HG03175 (cell line): ENCODE results near the gene DOCK2.
"Not testable (repeated sequence)": the region's sequence is repeated elsewhere in the genome, so short reads cannot be mapped to it uniquely, and the experiment has no call there.

Experiments used
- ATAC-seq: cut with Tn5 transposase; IDR thresholded peaks from one replicate; pipeline ENCODE4 v1.9.1; 2021; ENCODE audit warnings: mild to moderate bottlenecking, moderate library complexity; ENCODE audit not compliant: unreplicated experiment

The DOCK2 gene

DNA sequence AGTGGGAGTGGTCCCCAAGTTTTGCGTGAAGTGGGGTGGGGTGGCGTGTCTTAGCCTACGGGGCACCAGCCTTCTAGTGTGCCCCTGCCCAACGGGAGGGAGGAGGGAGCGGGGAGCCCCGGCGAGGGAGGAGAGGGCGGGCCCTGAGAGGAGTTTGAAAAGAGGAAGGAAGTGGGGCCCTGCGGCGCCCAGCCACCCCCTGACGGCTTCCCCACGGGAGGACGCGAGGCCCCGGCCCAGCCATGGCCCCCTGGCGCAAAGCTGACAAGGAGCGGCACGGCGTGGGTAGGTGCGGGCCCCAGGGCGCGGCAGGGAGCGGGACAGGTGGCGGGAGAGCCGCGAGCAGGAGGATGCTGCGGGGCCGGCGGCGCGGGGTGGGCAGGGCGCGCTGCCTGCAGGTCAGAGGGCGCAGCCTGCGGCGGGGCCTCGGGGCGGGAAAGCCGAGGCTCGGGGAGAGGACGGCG, at the start of gene DOCK2:
Gene DOCK2 (plus strand): TSS at position 191 of the 464 bp plus-strand sequence. CDS start 52 bp downstream, at position 243.
- ATAC-seq, result peak; percentile 92

DNA sequence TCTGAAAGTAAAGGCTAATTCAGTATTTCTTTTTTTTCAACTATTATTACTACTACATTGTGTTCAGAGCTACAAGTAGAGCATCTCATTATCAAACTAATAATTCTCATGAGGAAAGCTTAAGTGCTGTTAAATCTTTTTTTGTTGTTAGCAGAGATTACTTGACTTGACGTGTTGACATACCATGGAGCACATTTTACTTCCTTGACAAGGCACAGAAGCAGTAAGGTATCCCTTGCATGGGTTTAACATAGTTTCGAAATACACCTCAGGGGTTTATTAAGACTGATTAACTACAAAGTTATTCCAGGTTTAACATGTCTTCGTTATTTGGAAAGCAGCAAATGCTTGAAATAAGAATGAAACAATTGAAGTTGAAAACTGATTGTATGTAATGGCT, 46.5 kb upstream of the DOCK2 start:
- no peak for ATAC-seq

DNA sequence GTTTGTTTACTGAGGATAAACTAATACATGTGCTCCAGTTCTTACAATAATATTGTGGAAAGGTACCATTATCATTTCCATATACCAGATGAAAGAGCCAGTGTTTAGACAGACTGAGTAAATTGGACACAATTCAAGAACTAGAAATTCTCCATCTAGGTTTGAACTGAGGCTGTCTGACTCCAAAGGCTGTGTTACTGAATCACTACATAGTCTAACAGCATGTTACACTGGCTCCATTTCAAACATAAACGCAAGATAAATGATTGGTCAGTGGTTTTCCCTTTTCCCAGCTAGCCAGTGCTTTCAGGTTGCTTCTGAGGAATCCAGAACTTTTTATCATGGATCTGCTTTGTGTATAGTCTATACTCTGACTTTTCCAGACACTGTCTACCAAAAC, 45.4 kb upstream of the DOCK2 start:
- ATAC-seq, result no peak

DNA sequence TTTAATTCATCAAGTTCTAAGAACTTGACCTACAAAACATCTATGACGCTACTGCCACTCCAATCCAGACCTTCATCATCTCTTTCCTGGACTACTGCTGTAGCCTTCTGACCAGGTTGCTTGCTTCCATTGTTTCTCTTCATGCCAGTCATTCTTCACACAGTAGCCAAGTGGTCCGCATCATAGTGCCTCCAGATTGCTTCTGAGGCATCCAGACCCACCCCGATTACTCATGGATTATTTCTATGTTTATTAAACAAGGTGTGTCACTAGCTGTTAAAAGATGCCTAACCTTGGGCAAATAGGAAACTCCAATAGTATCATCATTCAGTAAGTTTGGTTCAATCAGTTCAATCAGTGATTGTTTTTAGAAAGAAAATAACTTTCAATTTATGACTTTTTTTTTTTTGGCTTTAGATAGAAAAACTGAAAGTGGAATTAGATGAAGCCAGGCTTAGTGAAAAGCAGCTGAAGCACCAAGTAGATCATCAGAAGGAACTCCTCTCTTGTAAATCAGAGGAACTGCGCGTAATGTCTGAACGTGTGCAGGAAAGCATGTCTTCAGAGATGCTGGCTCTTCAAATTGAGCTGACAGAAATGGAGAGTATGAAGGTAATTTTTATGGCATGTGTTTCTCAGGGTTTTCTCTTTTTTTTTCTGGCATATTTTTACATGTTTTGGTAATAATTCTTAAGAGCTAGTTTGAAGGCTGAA, 44.0 kb upstream of the DOCK2 start:
- no peak for ATAC-seq

DNA sequence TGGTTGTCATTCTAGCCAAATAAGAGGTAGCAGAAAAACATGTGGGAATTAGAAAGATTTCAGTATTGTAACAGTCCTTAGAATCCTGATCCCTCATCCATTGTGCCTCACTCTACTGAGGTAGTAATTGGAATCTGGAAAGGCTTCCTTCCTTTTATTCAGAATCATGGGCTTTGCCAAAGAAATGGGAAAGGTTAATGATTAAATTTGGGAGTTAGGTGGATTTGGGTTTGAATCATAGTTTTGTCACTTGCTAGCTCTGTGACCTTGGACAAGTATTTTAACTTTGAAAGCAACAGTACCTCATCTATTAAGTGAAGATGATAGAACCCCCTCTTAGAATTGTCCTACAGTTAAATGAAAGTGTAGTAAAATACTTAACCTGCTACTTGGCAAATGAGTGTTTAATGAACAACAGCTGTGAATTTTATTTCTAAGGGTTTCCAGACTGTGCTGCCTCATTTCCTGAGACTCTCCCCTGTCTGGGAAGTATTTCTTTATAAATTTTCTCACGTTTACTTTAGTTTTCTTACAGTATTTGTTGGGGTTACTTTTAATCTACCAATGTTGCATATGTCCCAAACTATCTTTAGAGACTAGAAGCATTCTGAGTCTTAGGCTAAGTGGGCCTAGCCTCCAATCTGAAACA, 41.8 kb upstream of the DOCK2 start:
- ATAC-seq, result no peak

DNA sequence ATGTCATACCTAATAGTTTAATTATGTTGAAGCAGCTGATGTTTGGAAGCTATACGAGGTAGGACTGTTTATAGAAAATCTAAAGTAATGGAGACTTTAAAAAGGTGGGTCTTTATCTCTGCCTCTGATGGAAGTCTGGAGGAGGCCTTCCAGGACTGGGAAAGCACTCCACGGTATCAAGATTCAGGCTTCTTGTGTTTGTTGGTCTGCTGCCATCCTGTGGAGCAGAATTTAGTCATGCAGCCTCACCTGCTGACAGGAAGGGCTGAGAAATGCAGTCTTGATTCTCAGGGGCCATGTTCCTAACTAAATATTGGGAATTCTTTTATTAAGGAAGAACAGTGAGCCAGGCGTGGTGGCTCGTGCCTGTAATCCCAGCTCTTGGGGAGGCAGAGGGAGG, 37.6 kb upstream of the DOCK2 start:
- ATAC-seq, result no peak

DNA sequence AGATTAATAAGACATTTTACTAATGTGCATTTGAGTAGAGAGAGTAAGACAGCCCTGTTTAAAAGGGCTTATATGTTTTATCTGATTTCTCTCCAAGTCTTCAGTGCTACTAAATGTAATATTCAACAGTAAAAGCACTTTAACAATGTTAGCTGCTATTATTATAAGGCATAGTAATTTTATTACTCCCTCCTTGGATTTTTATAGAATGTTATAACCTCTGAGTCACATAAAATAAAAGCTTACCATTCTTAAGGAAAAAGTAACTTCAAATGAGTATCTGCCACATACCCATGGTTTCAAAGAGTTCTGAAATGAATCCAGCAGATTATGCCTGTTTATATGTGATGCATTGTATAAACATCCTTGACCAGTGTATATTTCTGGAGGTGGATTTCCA, 34.5 kb upstream of the DOCK2 start:
- no peak for ATAC-seq

DNA sequence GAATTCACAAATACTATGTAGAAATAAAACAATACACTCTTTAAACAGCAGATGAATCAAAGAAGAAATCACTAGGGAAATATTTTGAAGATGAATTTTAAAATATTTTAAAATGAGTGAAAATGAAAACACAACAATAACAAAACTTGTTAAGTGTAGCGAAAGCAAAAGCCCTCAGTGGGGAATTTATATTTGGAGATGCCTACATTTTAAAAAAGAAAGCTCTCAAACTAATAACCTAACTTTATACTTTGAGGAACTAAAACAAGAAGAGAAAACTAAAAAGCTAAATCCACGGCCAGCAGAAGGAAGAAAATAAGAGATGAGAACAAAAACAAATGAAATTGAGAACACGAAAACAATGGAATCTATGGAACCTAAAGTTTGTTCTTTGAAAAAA, 30.8 kb upstream of the DOCK2 start:
- ATAC-seq, result no peak

DNA sequence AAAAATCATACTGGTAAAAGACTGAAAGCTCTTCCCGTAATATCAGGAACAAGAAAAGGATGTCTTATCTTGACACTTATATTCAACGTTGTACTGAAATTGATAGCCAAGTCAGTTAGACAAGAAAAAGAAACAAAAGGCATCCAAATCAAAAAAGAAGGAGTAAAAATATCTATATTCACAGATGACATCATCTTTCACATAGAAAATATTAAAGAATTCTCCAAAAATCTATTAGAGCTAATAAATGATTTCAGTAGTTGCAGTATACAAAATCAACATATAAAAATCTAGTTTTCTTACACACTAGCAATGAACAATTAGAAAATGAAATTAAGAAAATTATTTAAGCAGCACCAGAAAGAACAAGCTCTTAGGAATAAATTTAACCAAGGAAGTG, 29.2 kb upstream of the DOCK2 start:
- no peak for ATAC-seq

DNA sequence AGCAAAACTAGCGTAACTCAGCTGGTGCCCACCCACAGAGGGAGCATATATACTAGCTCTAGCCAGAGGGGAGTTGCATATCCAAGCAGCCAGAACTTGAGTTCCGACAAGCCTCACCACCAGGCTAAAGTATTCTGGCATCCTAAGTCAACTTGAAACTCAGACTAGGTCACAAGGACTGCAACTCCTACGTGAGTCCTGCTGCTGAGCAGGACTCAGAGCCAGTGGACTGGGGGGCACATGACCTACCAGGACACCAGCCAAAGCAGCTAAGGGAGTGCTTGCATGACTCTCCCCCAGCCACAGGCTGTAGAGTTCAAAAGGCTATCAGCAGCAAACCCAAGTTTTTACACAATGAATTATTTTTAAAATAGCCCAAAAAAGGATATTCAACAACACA, 27.4 kb upstream of the DOCK2 start:
- ATAC-seq, result no peak

DNA sequence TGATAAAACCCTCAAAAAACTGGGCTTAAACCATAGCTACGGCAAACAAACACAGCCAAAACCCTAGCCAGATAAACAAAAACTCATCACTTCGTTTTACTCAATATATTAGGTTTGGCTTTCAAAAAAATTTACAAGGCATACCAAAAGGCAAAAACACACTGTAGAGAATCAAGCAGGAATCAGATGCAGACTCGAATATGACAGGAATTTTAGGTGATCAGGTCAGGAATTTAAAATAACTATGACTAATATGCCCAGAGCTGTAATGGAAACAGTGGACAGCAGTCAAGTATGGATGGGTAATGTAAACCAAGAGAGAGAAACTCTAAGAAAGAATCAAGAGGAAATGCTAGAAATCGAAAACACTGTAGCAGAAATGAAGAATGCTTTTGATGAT, 26.5 kb upstream of the DOCK2 start:
- ATAC-seq, result no peak

DNA sequence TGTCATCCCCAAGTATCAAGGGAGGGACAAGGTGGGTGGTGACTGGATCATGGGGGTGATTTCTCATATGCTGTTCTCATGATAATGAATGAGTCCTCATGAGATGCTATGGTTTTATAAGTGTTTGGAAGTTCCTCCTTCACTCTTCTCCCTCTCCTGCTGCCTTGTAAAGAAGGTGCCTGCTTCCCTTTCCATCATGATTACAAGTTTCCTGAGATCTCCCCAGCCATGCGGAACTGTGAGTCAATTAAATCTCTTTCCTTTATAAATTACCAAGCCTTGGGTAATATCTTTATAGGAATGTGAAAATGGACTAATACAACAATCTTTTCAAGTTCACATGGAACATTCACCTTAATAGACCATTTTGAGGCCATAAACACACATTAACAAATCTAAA, 21.5 kb upstream of the DOCK2 start:
- no peak for ATAC-seq

DNA sequence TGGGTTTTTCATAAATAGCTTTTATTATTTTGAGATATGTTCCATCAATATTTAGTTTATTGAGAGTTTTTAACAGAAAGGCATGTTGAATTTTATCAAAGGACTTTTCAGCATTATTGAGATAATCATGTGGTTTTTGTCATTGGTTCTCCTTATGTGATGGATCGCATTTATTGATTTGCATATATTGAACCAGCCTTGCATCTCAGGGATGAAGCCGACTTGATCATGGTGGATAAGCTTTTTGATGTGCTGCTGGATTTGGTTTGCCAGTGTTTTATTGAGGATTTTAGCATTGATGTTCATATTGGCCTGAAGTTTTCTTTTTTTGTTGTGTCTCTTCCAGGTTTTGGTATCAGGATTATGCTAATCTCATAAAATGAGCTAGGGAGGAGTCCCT, 12.8 kb upstream of the DOCK2 start:
- ATAC-seq, result not testable (repeated sequence)

DNA sequence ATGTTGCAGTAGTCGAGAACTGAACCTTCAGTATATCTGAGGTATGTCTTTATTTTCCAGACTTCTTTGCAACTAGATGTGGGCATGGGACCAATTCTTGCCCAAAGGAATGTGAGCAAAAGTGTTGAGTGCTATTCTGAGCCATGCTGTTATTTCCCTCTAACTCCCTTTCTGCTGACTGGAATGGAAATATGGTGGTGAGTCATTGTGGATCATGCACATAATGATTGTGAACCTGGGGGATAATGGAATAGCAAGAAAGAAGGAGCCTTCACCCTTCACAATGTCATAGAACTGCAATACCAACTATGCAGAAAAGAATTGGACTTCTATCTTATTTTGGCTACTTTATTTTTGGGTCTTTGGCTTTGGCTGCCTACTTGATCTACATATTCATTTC, 10.3 kb upstream of the DOCK2 start:
- ATAC-seq, result no peak

DNA sequence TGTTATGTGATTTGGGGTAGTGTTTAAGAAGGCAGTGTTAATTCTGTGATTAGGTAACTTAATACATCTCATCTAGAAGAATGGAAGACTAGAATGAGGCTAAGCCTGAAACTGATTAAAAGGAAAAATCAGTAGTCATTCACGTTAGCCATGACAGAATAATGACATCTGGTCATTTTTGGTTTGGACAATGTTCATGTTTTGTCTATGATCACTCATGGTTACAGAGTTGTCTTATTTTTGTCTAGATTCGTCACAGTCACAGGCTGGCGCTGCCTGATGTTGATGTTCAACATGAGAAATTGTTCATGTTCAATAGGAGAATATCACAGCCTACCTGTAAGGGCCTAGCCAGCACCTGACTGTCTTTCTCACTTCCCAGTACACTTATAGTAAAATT, 9.5 kb upstream of the DOCK2 start:
- no peak for ATAC-seq

DNA sequence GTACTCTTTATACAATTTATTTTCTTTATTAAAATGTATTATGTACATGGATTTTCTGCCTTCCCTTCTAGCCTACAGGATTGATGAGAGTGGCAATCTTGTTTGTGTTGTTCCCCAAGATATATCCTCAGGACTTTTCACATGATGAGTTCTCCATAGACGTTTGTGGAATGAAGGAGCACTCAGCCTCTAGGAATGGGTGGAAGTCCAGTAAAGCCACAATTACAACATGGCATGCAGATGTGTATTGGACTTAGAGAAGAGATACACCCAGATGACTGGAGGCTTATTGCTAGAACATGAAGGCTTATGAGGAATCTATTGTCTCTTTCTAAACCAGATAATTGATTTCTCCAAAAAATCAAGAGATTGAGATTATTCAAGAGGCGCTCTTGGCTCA, 8.2 kb upstream of the DOCK2 start:
- no peak for ATAC-seq

DNA sequence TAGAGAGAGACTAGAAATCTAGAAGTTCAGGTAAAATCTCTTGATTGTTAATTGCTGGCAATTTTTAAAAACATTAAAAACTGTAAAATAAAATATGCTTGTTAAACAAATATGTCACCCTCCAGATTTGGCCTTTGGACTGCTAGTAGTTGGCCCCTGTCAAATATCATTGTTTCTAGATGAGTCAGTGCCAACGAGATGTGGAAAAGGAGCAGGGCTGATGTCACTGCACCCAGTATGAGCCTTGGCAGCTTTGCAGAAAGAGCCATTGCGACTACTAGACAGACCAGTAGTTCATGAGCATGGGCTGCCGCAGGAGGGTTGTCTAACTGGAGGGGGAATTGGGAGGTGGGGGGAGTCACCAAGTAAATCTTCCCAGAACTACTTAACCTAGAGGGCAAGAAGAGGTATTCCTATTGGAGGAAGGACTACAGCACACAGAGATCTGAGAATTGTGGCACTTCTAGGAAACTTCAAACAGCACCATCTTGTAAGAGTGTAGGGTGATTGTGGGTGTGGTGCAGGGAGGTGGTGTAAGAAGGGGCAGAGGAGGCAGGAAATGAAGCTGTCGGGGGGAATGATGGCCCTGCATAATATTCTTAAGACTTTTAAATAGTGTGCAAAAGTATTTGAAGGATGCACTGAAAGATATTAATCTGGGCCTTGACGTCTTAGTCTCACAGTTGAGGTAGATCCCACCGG, 7.1 kb upstream of the DOCK2 start:
- ATAC-seq, result no peak

DNA sequence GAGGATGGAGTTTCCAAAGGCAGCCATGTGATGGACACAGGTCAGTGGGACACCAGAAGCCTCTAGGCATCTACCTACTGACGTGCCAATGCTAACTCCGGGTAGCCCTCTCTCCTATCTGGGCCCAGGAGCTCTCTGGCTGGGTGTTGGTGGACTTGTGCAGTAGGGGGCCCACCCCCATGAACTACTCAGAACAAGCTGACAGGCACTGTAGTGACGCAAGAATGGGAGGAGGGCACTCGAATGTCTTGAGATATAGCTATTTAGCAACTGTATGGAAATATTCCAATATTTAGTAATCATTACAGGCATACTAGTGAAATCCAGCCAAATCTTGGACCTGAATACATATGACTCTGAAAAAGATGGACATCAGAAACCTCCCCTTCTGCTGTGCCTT, 5.7 kb upstream of the DOCK2 start:
- ATAC-seq, result no peak

DNA sequence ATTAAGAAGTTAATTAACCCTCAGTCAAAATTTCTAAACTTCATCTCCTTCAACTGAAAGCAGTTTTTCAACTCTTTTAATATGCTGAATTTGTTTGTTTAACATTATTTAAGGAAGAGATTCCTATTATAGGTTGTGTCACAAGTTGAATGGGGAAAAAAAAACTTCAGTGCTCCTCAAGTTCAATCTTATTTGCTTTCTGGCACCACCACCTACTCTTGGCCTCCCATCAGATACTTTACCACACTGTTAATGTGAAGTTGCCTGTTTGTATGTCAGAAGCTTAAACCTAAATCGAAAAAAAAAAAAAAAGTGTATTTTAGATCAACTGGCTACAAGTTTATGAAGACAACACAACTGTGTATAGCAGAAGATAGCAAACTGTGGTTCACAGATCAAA, 4.1 kb upstream of the DOCK2 start:
- no peak for ATAC-seq

DNA sequence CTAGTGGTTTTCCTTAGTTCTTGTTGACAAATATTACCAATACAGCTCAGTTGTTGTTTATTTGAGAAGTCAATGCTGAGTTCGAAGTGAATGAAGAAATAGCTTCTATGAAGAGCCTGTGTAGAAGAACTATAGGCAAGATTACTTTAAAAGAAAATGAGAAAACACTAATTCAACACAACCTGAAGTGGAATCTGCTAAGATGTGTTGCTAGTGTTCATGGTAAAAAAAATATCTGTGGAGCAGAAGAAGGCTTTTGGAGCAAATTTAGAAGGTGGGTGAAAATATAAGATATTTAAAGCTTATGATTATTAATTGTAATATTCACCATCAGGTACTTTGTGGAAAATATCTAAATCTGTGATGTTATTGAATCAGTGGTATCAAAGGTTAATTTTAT, 2.5 kb upstream of the DOCK2 start:
- no peak for ATAC-seq

DNA sequence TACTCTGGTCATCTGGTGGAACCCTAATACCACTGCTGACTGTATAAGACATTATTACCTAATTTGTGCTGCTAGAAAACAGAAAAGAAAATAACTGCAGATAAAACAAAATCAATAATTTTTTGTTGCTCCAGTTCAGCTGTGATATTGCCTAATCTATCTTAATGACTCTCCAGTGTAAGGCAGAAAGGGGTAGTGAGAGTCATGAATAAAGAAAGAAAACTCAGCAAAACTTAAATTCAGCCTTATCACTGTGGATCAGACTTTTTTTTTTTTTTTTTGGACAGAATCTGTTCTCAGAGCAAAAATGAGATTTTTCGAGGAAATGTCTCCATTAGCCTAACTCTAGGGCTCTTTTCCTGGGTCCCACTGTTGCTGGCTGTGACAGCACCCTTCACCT, 1.1 kb upstream of the DOCK2 start:
- ATAC-seq, result no peak

DNA sequence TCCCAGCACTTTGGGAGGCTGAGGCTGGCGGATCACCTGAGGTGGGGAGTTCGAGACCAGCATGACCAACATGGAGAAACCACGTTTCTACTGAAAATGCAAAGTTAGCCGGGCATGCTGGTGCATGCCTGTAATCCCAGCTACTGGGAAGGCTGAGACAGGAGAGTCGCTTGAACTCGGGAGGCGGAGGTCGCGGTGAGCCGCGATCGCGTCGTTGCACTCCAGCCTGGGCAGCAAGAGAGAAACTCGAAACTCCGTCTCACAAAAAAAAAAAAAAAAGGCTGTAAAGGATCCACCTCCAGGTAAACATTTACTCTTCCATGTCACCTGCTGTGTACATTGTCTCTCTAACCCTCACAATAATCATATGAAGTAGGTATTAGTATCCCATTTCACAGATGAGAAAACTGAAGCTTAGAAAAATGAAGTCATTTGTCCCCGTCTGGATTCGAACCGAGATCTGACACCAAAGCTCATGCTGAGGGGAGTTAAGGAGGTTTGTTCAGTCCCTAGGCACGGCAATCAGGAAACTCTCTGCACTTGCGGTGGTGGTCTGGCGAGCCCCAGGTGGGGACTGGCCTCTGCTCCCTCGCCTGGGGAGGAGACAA, 494 bp upstream of the DOCK2 start:
- no peak for ATAC-seq
